Erythroblast (primary cell): Measurements from ENCODE around the gene VWA2.

Source experiments
- GATA1 ChIP-seq: IDR thresholded peaks from 2 replicates; pipeline ENCODE4 v1.6.1; 2011; ENCODE audit warnings: low read depth, mild to moderate bottlenecking, control low read depth, low read length, moderate library complexity
- POLR2A ChIP-seq: IDR thresholded peaks from 2 replicates; pipeline ENCODE4 v1.6.1; 2011; ENCODE audit warnings: mild to moderate bottlenecking, low read length

GRCh38 chr10:114220281-114220680, 18.8 kb upstream of the VWA2 start:
- TF ChIP-seq POLR2A = no peak
- TF ChIP-seq GATA1 = no peak
